BJ (cell line): Measurements from ENCODE around the gene CLIC3. TPM values are rescaled to one million over a fixed set of nuclear protein-coding genes. Genes with fewer than 3 reads are reported as not detected.

Source experiments
- CTCF ChIA-PET: fragments of 350-600 bp; formaldehyde crosslinking; extraction: SDS; loops from one replicate; lab custom pipeline; 2021; ENCODE audit warnings: antibody characterized with exemption, inconsistent platforms; lab: Yijun Ruan, JAX
- POLR2A ChIA-PET: fragments of 300-600 bp; sonication (Branson Sonifier 250); formaldehyde crosslinking; extraction: SDS; loops from one replicate; lab custom pipeline; 2021; ENCODE audit warnings: antibody characterized with exemption; lab: Charles Lee
- DNase-seq: peaks from one replicate; pipeline ENCODE4 v3.0.0-alpha.2; 2011; ENCODE audit warnings: low read depth
- H3K27me3 ChIP-seq: 2 replicates; pipeline ENCODE4 v1.6.0; 2011; ENCODE audit warnings: low read length; ENCODE audit not compliant: control insufficient read depth, insufficient read depth
- H3K36me3 ChIP-seq: 2 replicates; pipeline ENCODE4 v1.5.1; 2011; ENCODE audit warnings: low read length; ENCODE audit not compliant: control insufficient read depth, insufficient read depth
- H3K4me3 ChIP-seq: 2 replicates; pipeline ENCODE4 v1.5.1; 2011; ENCODE audit warnings: low read depth, mild to moderate bottlenecking, control low read depth, low read length
- polyA plus RNA-seq: library from polyadenylated mRNA; depleted of rRNA; stranded (reverse); fragments of >200 nt; gene quantifications from 2 replicates; pipeline ENCODE4 v1.2.3, GENCODE V29; 2011
- TF ChIP-seq, protein P1 (sequence below): IDR thresholded peaks from 2 replicates; pipeline ENCODE4 v1.5.1; 2011; ENCODE audit warnings: low read depth, mild to moderate bottlenecking, control low read depth, inconsistent platforms, low read length, moderate library complexity; ENCODE audit not compliant: insufficient read depth

The CLIC3 gene
- polyA plus RNA-seq, 1 experiment, result 4.0 TPM

DNA sequence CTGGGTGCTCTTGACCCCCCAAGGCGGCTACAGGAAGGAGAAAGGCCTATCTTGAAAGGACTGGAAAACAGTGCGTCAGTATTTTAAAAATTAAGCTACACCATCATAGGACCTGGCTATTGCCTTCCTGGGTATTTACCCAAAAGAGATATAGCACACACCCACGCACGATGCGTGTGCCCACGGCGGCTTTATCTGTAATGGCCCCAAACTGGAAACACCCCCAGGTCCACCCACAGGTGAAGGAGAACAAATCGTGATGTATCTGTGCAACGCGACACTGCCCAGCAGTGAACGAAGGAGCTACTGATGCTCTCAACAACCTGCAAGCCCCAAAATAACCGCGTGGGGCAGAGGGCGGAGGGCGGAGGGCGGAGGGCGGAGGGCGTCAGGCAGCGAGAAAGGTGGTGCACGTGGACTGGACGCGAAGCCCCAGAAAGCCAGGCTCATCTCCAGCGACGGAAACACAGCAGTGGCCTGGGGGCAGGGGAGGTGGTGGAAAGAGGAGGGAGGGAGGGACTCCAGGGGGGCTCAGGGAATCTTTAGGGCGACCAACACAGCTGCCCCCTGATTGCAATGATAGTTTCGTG lies 31.4 kb downstream of the CLIC3 start:
- TF ChIP-seq, protein P1, sequence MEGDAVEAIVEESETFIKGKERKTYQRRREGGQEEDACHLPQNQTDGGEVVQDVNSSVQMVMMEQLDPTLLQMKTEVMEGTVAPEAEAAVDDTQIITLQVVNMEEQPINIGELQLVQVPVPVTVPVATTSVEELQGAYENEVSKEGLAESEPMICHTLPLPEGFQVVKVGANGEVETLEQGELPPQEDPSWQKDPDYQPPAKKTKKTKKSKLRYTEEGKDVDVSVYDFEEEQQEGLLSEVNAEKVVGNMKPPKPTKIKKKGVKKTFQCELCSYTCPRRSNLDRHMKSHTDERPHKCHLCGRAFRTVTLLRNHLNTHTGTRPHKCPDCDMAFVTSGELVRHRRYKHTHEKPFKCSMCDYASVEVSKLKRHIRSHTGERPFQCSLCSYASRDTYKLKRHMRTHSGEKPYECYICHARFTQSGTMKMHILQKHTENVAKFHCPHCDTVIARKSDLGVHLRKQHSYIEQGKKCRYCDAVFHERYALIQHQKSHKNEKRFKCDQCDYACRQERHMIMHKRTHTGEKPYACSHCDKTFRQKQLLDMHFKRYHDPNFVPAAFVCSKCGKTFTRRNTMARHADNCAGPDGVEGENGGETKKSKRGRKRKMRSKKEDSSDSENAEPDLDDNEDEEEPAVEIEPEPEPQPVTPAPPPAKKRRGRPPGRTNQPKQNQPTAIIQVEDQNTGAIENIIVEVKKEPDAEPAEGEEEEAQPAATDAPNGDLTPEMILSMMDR, result no peak
- Histone ChIP-seq H3K27me3 (no peaks in the 10 kb centered on the region; the same call in 1 of the 2 replicates), H3K4me3 (no peak overlapping the region), H3K36me3 (no peaks in the 10 kb centered on the region)
- ChIA-PET POLR2A (no interaction called here), CTCF (interaction anchor here (0.7 to 1.3 kb wide), 3 partner anchors 17 to 64 kb away, joined by 3 to 5 read pairs (median 4); no protein-coding TSS in a partner anchor)
- DNase-seq, result no peak

DNA sequence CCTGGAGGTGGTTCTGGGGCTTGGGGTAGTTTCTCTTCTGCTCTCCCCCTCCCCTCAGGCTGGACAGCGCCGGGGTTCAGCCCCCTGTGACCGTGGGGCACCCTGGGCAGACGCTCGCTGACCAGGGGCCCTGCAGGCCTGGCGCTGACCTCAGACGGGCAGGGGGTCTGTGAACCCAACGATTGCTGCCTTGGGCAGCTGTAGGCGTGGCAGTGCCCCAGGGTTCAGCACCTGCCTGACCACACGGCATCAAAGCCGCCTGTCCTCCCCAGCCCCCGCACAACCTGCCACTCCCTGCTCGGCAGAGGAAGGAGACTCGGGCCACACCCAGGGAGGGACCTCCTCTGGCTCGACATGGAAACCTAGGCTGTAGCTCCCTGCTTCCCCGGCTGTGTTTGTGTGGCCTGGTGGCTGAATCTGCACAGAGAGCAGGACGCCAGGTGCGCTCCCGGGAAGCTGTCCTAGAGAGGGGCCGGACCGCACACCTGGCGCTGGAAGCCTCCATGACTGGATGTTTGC lies 32.1 kb downstream of the CLIC3 start:
- CTCF ChIA-PET, result interaction anchor here (1.3 kb wide), 1 partner anchor 16 kb away, joined by 4 read pairs; no protein-coding TSS in a partner anchor
- POLR2A ChIA-PET, result no interaction called here
- no peaks in the 10 kb centered on the region for H3K36me3 ChIP-seq
- no peak for DNase-seq
- TF ChIP-seq, protein P1, result no peak
- no peaks in the 10 kb centered on the region; the same call in 1 of the 2 replicates for H3K27me3 ChIP-seq
- H3K4me3 ChIP-seq, result no peak overlapping the region

DNA sequence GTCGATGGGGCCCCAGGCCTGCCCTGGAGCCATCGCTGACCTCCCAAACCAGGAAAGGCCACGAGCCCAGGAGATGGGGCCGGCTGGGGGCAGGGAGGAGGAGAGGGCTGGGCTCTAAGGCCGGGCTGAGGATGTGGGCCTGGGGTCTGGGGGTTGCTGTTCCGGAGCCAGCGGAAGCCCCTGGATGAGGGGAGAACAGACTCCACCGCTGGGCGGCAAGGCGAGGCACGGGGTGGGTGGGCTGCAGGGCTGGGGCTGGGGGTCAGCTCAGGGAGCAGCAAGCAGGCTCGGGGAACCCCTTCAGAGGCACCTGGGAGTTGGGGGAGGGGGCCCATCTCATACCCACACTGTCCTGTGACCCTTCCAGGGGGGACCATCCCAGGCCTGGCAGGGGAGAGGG lies 32.6 kb downstream of the CLIC3 start:
- ChIA-PET POLR2A (no interaction called here), CTCF (interaction anchor here (1.3 kb wide), 1 partner anchor 16 kb away, joined by 4 read pairs; no protein-coding TSS in a partner anchor)
- Histone ChIP-seq H3K4me3 (no peak overlapping the region), H3K36me3 (no peaks in the 10 kb centered on the region), H3K27me3 (no peaks in the 10 kb centered on the region; the same call in 1 of the 2 replicates)
- no peak for DNase-seq
- TF ChIP-seq, protein P1, result no peak

DNA sequence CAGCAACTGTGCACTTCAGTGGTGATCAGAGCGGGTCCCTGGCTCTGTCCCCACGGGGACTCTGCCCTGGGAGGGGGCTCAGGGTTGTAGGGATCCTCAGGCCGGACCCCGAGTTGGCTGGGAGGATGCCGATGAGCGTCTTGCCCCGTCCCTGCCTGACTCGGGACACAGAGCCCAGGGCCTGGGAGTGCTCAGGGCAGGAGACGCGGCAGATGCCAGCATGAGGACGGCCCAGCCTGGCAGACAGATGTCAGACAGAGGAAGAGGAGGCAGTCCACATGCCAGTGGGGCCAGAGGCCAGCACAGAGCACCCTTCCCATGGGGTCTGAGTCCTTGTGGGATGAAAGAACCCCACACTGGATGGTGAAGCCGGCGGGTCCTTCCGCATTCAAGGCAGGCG lies 33.0 kb downstream of the CLIC3 start:
- TF ChIP-seq, protein P1, result no peak
- no peak for DNase-seq
- ChIA-PET POLR2A (no interaction called here), CTCF (no interaction called here)
- no peak overlapping the region for H3K4me3 ChIP-seq
- no peaks in the 10 kb centered on the region for H3K36me3 ChIP-seq
- no peaks in the 10 kb centered on the region; the same call in 1 of the 2 replicates for H3K27me3 ChIP-seq

DNA sequence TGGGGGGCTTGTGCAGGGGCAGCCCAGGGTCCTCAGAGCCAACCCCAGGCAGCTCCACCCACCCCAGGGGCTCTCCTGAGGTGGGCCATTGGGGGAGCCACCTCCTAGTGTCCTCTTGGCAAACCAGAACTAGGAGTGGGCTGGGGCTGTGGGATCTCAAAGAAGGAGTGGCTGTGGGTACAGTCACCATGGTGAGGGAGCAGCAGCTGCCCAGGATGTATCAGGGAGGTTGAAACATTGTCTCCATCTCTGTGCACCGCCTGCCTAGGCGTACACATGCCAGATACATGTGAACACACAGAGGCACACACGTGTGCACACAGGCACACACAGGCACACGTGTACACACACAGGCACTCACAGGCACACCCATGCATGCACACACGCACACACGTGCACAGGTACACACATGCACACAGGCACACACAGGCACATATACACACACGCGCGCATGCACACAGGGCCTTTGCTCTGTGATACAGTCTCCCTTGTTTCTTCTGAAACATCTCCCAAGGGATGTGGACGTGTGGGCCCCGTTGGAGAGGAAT lies 33.6 kb downstream of the CLIC3 start:
- ChIA-PET POLR2A (interaction anchor here (0.6 kb wide), 1 partner anchor 121 kb away, joined by 3 read pairs; the partner anchor contains the start of gene AJM1), CTCF (no interaction called here)
- no peak for DNase-seq
- Histone ChIP-seq H3K36me3 (no peaks in the 10 kb centered on the region), H3K27me3 (no peaks in the 10 kb centered on the region; the same call in 1 of the 2 replicates), H3K4me3 (no peak overlapping the region)
- TF ChIP-seq, protein P1, result no peak
